Left hindlimb (tissue), 1 donor: ENCODE data around the gene ZNF609.

Experiments used
- DNase-seq: peaks from one replicate; pipeline ENCODE4 v3.0.0-alpha.2; 2018

The ZNF609 gene

GRCh38 chr15:64701482-64702184 lies 241.3 kb downstream of the ZNF609 start:
- DNase-seq = no peak

DNA sequence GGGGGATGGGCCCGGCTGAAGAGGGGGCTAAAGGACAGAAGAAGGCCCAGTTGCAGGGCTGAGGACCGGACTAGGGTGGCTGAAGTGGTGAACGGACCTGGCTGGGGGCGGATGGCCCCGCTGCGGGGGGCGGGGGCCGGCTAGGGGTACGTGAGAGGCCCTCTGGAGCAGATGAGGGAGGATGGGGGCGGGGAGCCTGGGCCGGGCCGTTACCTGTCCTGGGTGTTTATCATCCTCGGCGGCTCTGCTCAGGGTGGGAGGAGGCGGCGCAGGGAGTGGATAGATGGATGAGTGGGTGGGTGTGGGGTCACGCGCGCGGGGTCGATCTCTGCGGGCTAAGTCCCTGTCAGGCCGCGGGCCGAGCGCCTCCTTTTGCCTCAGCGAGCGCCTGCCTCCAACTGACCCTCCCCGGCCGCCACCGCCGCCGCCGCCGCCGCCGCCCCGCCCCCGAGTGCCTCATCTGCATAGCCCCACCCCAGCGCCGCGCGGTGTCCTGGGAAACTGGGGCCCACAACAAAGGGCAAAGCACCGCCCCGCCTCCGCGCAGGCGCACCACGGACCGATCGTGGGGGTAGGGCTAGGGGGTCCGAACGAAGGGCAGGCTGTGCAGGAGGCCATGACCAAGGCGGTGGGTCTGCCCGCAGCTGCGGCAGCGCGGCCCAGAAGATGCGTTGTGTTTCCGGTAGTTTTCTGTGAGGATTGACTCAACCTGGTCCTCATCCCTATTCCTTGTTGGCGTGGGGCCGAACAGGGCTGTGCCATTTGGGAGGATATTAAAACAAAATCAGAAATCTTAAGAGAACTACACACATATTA lies 242.6 kb downstream of the ZNF609 start:
- peak; percentile 99 for DNase-seq

GRCh38 chr15:64703632-64703959 lies 243.2 kb downstream of the ZNF609 start:
- DNase-seq = no peak

DNA sequence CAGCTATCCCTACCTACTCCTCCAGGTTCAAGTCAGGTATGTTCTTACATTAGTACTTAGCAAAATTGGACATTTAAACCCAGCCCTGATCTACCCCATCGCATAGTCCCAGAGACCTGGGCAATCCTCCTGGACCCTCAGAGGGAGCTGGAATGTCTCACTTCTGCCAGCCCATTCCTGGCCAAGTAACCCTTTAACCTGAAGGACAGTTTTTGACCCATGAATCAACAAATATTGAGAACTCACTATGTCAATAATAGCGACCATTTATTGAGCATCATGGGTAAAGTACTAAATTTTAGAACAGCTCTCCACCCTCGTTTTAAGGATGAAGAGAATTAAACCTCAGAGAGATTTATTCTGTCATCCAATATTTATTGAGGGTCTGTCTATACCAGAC lies 244.6 kb downstream of the ZNF609 start:
- no peak for DNase-seq

- DNase-seq = no peak
These were observed 245.9 kb downstream of the ZNF609 start for GRCh38 chr15:64706011-64706911.

DNA sequence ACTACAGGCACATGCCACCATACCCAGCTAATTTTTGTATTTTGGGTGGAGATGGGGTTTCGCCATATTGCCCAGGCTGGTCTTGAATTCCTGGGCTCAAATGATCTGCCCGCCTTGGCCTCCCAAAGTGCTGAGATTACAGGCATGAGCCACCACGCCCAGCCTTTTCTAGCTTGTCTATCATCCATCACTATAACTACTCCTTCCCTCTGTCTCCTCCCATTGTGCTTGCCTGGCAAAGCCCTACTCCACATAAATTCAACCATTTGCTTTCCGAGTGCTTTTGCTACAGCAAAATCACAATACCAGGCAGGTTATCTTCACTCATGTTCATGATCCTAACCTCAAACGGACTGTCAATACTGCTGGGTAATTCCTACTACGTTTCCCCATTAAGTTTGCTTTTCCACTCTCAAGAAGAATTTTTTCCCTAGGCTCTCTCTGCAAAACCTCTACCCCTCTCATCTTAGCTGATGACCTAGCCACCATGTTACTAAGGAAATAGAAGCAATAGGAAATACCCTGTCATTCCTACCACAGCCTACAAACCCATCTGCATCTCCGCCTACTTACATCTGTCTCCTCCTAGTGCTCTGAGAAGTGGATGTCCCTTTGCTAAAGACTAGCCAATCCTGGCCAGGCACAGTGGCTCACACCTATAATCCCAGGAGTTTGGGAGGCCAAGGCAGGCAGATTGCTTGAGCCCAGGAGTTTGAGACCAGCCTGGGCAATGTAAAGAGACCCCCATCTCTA lies 250.5 kb downstream of the ZNF609 start:
- DNase-seq = no peak

- no peak for DNase-seq
These were observed 252.0 kb downstream of the ZNF609 start for GRCh38 chr15:64712353-64712752.

DNA sequence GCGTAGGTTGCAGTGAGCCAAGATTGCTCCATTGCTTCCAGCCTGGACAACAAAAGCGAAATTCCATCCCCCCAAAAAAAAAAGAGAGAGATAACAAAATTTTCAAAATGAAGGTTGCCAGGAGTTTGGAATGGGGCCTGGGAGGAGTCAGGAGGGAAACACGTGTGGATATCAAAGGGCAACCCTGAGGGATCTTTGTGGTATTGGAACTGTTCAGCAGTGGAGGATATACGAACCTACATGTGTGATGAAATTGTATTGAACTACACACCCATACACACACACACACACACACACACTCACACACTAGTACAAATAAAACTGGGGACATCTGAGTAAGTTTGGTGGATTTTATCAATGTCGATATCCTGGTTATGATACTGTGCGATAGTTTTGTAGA lies 253.2 kb downstream of the ZNF609 start:
- no peak for DNase-seq

DNA sequence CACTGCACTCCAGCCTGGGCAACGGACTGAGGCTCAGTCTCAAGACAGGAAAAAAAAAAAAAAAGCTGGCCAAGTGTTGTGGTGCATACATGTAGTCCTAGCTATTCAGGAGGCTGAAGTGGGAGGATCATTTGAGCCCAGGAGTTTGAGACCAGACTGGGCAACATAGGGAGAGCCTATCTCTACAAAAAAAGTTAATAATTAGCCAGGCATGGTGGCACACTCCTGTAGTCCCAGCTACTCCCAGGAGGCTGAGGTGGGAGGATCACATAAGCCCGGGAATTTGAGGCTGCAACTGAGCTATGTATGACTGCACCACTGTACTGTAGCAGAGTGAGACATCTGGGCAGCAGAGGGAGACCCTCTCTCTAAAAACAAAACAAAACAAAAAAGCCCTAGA lies 256.1 kb downstream of the ZNF609 start:
- no peak for DNase-seq

GRCh38 chr15:64717130-64717529 lies 256.8 kb downstream of the ZNF609 start:
- no peak for DNase-seq

- DNase-seq = no peak
These were observed 257.5 kb downstream of the ZNF609 start for GRCh38 chr15:64717735-64718495.

- DNase-seq = no peak
These were observed 259.8 kb downstream of the ZNF609 start for GRCh38 chr15:64720188-64720587.

DNA sequence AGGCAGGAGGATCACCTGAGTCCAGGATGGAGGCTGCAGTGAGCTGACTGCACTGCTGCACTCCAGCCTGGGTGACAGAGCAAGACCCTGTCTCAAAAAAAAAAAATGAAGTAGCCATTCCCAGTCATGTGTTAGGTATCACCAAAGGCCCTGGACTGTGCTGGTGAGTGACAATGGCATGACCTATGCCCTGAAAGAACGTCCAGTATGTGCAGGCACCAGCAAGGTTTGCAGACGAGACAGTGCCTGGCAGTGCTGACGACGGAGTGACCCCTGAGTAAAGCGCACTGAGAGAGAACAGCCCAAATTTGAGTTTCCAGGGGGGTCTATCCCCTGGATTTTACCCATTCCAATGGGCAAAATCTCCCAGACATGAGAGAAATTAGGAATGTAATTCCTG lies 269.8 kb downstream of the ZNF609 start:
- DNase-seq = no peak

DNA sequence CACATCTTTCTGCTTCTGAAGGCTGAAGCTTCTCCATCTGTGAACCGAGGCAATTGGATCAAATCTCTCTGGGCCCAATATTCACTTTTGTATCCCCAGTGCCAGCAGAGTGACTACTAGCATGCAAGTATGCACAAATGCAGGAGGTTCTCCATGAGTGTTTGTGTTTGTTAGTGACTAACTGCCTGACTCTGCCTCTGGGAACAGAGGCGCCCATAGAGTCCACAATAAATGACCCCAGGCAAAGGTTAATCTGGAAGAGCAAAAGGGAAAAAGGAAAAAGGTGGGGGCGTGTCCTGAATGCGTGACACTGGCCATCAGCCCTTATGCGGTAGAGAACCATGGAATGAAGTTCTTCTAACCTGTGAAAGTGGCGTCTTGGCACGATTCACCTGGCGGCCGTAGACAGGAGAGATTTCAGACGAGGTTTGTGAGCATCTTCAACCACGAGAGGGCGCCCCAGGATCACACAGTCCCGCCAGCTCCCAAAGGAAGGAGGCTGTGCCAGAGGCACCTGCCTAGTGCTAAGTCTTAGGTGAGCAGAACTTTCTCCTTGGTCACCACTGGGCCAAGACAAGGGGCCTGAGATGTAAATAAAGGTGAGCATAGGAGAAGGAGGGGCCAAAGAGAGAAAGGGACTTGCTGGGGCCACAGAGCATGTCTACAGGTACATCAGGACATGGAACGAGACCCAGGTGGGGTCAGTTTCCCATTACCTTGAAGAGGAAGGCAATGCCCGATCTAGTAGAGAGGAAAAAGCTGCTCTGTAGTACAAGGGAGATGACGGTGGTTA lies 270.8 kb downstream of the ZNF609 start:
- DNase-seq = peak; percentile 79

DNA sequence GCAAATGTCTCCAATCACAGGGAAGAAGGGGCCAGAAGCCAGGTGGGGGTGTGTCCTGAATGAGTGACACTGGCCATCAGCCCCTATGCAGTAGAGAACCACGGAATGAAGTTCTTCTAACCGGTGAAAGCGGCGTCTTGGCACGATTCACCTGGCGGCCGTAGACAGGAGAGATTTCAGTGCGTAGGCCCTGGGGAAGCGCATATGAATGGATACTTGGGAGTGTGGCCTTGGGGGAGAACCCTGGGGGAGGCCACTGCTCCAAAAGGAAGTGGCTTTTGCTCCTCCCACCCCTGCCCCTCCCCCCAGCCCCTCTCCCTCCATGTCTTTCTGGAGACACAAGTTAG lies 271.4 kb downstream of the ZNF609 start:
- no peak for DNase-seq

DNA sequence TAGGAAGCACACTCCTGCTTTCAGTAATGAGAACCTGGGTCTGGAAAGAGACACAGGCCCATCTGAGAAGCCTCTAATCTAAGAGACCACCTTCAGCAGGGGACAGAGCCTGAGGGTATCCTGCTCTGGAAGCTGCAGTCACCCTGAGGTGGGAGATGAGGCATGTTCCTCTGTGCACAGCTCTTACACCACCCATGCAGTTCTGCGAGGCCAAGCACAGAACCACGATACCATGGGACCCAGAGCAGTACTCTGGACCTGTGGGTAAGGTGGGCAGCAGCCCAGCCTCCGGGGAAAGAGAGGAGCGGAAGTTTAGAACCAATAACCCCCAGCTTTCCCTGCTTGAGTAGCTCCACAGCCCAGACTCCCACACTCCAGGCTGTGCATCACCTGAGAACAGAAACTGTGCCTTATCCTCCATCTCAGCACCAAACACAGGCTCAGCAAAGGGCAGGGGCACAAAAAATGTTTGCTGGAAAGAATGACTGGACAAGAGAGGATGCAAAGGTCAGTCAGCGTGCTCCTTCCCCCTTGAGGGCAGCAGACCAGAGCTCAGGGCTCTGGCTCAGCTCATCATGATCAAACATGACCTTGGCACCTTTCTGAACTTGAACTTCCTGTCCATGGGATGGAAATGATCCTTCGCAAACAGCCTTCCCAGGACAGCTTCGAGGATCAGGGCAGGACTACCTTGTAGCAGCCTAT lies 271.9 kb downstream of the ZNF609 start:
- no peak for DNase-seq
